Skeletal muscle tissue (tissue), 4 donors: ENCODE data around the gene RGN. TPM values are rescaled to one million over a fixed set of nuclear protein-coding genes. Genes with fewer than 3 reads are reported as not detected.
"Not testable (repeated sequence)": the region's sequence is repeated elsewhere in the genome, so short reads cannot be mapped to it uniquely, and the experiment has no call there.

Source experiments
- H3K27ac ChIP-seq: one replicate; pipeline ENCODE4 v1.7.0; 2013; ENCODE audit warnings: mild to moderate bottlenecking, low read depth, low read length, inconsistent platforms
- H3K27me3 ChIP-seq, 3 donors: one replicate each; pipeline ENCODE4 v1.7.0; 2013; ENCODE audit warnings: low read length in 3 of 3; ENCODE audit not compliant: control insufficient read depth in 3 of 3, insufficient read depth in 3 of 3
- H3K36me3 ChIP-seq, 3 donors: one replicate each; pipeline ENCODE4 v1.7.0; 2013; ENCODE audit warnings: low read length in 3 of 3; ENCODE audit not compliant: control insufficient read depth in 3 of 3, insufficient read depth in 3 of 3
- H3K4me1 ChIP-seq, 3 donors: one replicate each; pipeline ENCODE4 v1.7.0; 2013; ENCODE audit warnings: low read length in 3 of 3, mild to moderate bottlenecking in 3 of 3; ENCODE audit not compliant: control insufficient read depth in 3 of 3, insufficient read depth in 3 of 3
- H3K4me3 ChIP-seq, 3 donors: one replicate each; pipeline ENCODE4 v1.7.0; 2013; ENCODE audit warnings: low read length in 3 of 3
- H3K9ac ChIP-seq, 3 donors: one replicate each; pipeline ENCODE4 v1.7.0; 2013; ENCODE audit warnings: low read length in 3 of 3, mild to moderate bottlenecking in 3 of 3, moderate library complexity in 2 of 3, low read depth in 1 of 3
- H3K9me3 ChIP-seq, 3 donors: one replicate each; pipeline ENCODE4 v1.7.0; 2013; ENCODE audit warnings: low read length in 3 of 3; ENCODE audit not compliant: control insufficient read depth in 3 of 3
- total RNA-seq: library from RNA; depleted of rRNA; stranded (reverse); fragments of >200 nt; gene quantifications from one replicate; pipeline ENCODE4 v1.2.3, GENCODE V29; 2014
- donor health status: Osteomylitis.

Gene RGN
- total RNA-seq, 1 donor from 2014 or later, result 3.1 TPM

- peaks cover 2 to 8% (median 5%) of the 10 kb centered on the region in 3 donors for H3K36me3 ChIP-seq
- no peak overlapping the region for H3K27ac ChIP-seq
- H3K4me3 ChIP-seq, result no peak overlapping the region
- H3K9ac ChIP-seq, result no peak overlapping the region
- H3K4me1 ChIP-seq, result no peaks in the 10 kb centered on the region
- no peaks in the 10 kb centered on the region for H3K9me3 ChIP-seq
- no peaks in the 10 kb centered on the region for H3K27me3 ChIP-seq
These were observed 2.1 kb downstream of the RGN start for GRCh38 chrX:47080215-47080914.

- H3K27me3 ChIP-seq, result no peaks in the 10 kb centered on the region
- no peak overlapping the region for H3K27ac ChIP-seq
- H3K4me3 ChIP-seq, result no peak overlapping the region
- H3K9me3 ChIP-seq, result no peaks in the 10 kb centered on the region
- peaks cover 2 to 8% (median 5%) of the 10 kb centered on the region in 3 donors for H3K36me3 ChIP-seq
- no peaks in the 10 kb centered on the region for H3K4me1 ChIP-seq
- no peak overlapping the region for H3K9ac ChIP-seq
These were observed 2.6 kb downstream of the RGN start for GRCh38 chrX:47080915-47081236.

GRCh38 chrX:47091149-47091775, 13.0 kb downstream of the RGN start:
- H3K36me3 ChIP-seq, result peaks cover 0 to 2% (median 0%) of the 10 kb centered on the region in 3 donors
- H3K9ac ChIP-seq, result no peak overlapping the region
- H3K4me1 ChIP-seq, result no peaks in the 10 kb centered on the region
- H3K4me3 ChIP-seq, result no peak overlapping the region
- H3K27ac ChIP-seq, result no peak overlapping the region
- no peaks in the 10 kb centered on the region for H3K27me3 ChIP-seq
- H3K9me3 ChIP-seq, result no peaks in the 10 kb centered on the region

GRCh38 chrX:47093248-47093647, 15.0 kb downstream of the RGN start:
- Histone ChIP-seq H3K9ac (no peak overlapping the region), H3K27ac (no peak overlapping the region), H3K4me3 (no peak overlapping the region), H3K27me3 (no peaks in the 10 kb centered on the region), H3K4me1 (no peaks in the 10 kb centered on the region), H3K36me3 (peaks cover 0 to 1% (median 0%) of the 10 kb centered on the region in 3 donors), H3K9me3 (no peaks in the 10 kb centered on the region)

GRCh38 chrX:47093860-47094259, 15.6 kb downstream of the RGN start:
- Histone ChIP-seq H3K36me3 (no peaks in the 10 kb centered on the region), H3K4me3 (no peak overlapping the region), H3K4me1 (no peaks in the 10 kb centered on the region), H3K9me3 (no peaks in the 10 kb centered on the region), H3K27me3 (no peaks in the 10 kb centered on the region), H3K9ac (no peak overlapping the region), H3K27ac (no peak overlapping the region)

GRCh38 chrX:47097018-47097417, 18.8 kb downstream of the RGN start:
- Histone ChIP-seq H3K36me3 (peaks cover 0 to 9% (median 0%) of the 10 kb centered on the region in 3 donors), H3K9me3 (no peaks in the 10 kb centered on the region), H3K9ac (no peak overlapping the region), H3K4me3 (no peak overlapping the region), H3K27me3 (no peaks in the 10 kb centered on the region), H3K27ac (no peak overlapping the region), H3K4me1 (no peaks in the 10 kb centered on the region)

GRCh38 chrX:47098338-47099094, 20.3 kb downstream of the RGN start:
- Histone ChIP-seq H3K9ac (no peak overlapping the region), H3K4me3 (no peak overlapping the region), H3K27me3 (no peaks in the 10 kb centered on the region), H3K27ac (no peak overlapping the region), H3K9me3 (no peaks in the 10 kb centered on the region), H3K36me3 (peaks cover 0 to 9% (median 0%) of the 10 kb centered on the region in 3 donors), H3K4me1 (no peaks in the 10 kb centered on the region)

GRCh38 chrX:47101206-47101605, 23.0 kb downstream of the RGN start:
- Histone ChIP-seq H3K9me3 (no peaks in the 10 kb centered on the region), H3K27me3 (no peaks in the 10 kb centered on the region), H3K9ac (no peak overlapping the region), H3K4me1 (no peaks in the 10 kb centered on the region), H3K4me3 (no peak overlapping the region), H3K27ac (no peak overlapping the region), H3K36me3 (peaks cover 0 to 9% (median 0%) of the 10 kb centered on the region in 3 donors)

GRCh38 chrX:47110936-47111615, 32.8 kb downstream of the RGN start:
- not testable (repeated sequence) for H3K4me1 ChIP-seq, H3K4me3 ChIP-seq, H3K9me3 ChIP-seq, H3K27ac ChIP-seq, H3K27me3 ChIP-seq, H3K36me3 ChIP-seq, H3K9ac ChIP-seq
